DOHH2 (cell line): ENCODE data around the gene FBXL20.

Experiments
- H3F3A ChIP-seq: fragments of 200-600 bp; sonication (generic), shearing (Covaris generic); 2 replicates; pipeline ENCODE4 v1.6.0; 2016; ENCODE audit warnings: antibody characterized with exemption, mild to moderate bottlenecking; ENCODE audit not compliant: control insufficient read depth, insufficient read depth
- H3K27ac ChIP-seq: fragments of 200-600 bp; sonication (generic); 2 replicates; pipeline ENCODE4 v1.5.1; 2014; ENCODE audit warnings: low read depth, mild to moderate bottlenecking, low read length, moderate library complexity
- H3K27me3 ChIP-seq: fragments of 200-600 bp; sonication (generic); 2 replicates; pipeline ENCODE4 v1.6.1; 2014; ENCODE audit warnings: mild to moderate bottlenecking, low read length, mixed read lengths; ENCODE audit not compliant: control insufficient read depth
- H3K36me3 ChIP-seq: fragments of 200-600 bp; sonication (generic); 2 replicates; pipeline ENCODE4 v1.6.1; 2014; ENCODE audit warnings: mild to moderate bottlenecking, low read length, moderate library complexity, mixed read lengths; ENCODE audit not compliant: control insufficient read depth
- H3K4me1 ChIP-seq: fragments of 200-600 bp; sonication (generic); 2 replicates; pipeline ENCODE4 v1.6.1; 2014; ENCODE audit warnings: mild to moderate bottlenecking, low read length, mixed read lengths; ENCODE audit not compliant: control insufficient read depth
- H3K4me2 ChIP-seq: fragments of 200-600 bp; sonication (generic); 2 replicates; pipeline ENCODE4 v1.6.0; 2014; ENCODE audit warnings: mild to moderate bottlenecking, low read length, moderate library complexity
- H3K4me3 ChIP-seq: fragments of 200-600 bp; sonication (generic); 2 replicates; pipeline ENCODE4 v1.5.1; 2014; ENCODE audit warnings: mild to moderate bottlenecking, low read length, mixed read lengths
- H3K79me2 ChIP-seq: fragments of 200-600 bp; sonication (generic); 2 replicates; pipeline ENCODE4 v1.6.1; 2014; ENCODE audit warnings: mild to moderate bottlenecking, low read length, mixed read lengths; ENCODE audit not compliant: control insufficient read depth
- H3K9me2 ChIP-seq: fragments of 200-600 bp; sonication (generic); replicated peaks from 2 replicates; pipeline ENCODE4 v1.6.1; 2014; ENCODE audit warnings: mild to moderate bottlenecking, low read length, mixed read lengths; ENCODE audit not compliant: control insufficient read depth
- H3K9me3 ChIP-seq: fragments of 200-600 bp; sonication (generic); 2 replicates; pipeline ENCODE4 v1.6.1; 2014; ENCODE audit warnings: antibody characterized with exemption, low read length, mixed read lengths; ENCODE audit not compliant: control insufficient read depth, insufficient read depth
- H4K20me1 ChIP-seq: fragments of 200-600 bp; sonication (generic); 2 replicates; pipeline ENCODE4 v1.6.0; 2014; ENCODE audit warnings: low read depth, mild to moderate bottlenecking, antibody characterized with exemption, low read length, moderate library complexity; ENCODE audit not compliant: control insufficient read depth, insufficient read depth
- CTCF ChIP-seq: fragments of 200-600 bp; sonication (generic); IDR thresholded peaks from one replicate; pipeline ENCODE4 v1.5.1; 2014; ENCODE audit warnings: antibody characterized with exemption, mild to moderate bottlenecking, low read depth, low read length; ENCODE audit not compliant: poor library complexity, severe bottlenecking
- EZH2phosphoT487 ChIP-seq: fragments of 200-600 bp; sonication (generic); IDR thresholded peaks from 2 replicates; pipeline ENCODE4 v1.6.1; 2017; ENCODE audit warnings: borderline replicate concordance, mild to moderate bottlenecking, antibody characterized with exemption, low read length, moderate library complexity, mixed read lengths

Gene FBXL20

DNA sequence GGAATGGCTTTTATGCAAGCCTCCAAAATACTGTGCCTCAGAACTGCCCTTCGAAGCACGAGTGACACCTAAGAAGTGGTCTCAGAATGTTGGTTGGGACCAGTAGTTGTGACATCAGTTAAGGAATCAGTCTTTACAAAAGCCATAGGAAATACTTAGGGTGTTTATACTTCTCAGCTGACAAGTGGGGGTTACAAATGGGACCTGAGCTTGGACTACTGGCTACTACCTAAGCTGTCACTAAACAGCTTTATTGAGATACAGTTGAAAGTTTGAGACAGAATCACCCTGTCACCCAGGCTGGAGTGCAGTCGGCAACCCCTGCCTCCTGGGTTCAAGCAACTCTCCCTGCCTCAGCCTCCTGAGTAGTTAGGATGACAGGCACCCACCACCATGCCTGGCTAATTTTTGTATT, 196.3 kb downstream of the FBXL20 start:
- TF ChIP-seq EZH2phosphoT487, result no peak
- no peak for TF ChIP-seq CTCF
- Histone ChIP-seq H3K27me3 (no peaks in the 10 kb centered on the region), H3F3A (peaks cover 71% of the 10 kb centered on the region), H3K4me3 (no peak overlapping the region), H4K20me1 (peaks cover 8% of the 10 kb centered on the region; the same call in 1 of the 2 replicates), H3K79me2 (peaks cover 28% of the 10 kb centered on the region), H3K9me2 (no peaks in the 10 kb centered on the region), H3K4me1 (peaks cover 78% of the 10 kb centered on the region), H3K36me3 (peaks cover 51% of the 10 kb centered on the region), H3K9me3 (no peaks in the 10 kb centered on the region), H3K4me2 (no peak overlapping the region), H3K27ac (peak overlapping the region; percentile 31; the same call in 1 of the 2 replicates)

DNA sequence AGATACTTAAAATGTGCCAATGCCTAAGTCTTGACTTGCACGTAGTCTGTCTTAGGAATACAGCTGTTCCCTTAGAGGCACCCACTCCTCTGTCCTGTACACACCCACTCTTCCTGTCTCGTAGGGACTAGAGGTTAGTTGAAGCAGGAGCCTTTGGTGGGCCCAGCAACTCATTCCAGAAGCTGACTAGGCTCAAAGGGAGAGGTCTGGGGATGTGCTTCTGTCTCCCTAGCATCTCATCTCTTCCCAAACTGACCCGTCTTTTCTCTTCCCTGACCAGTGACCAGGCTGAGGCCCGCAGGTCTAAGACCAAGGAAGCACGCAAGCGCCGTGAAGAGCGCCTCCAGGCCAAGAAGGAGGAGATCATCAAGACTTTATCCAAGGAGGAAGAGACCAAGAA, 197.2 kb downstream of the FBXL20 start:
- Histone ChIP-seq H4K20me1 (peaks cover 8% of the 10 kb centered on the region; the same call in 1 of the 2 replicates), H3K4me3 (no peak overlapping the region), H3F3A (peaks cover 72% of the 10 kb centered on the region), H3K4me2 (peak overlapping the region; percentile 11; the same call in 1 of the 2 replicates), H3K9me2 (no peaks in the 10 kb centered on the region), H3K27me3 (no peaks in the 10 kb centered on the region), H3K79me2 (peaks cover 30% of the 10 kb centered on the region), H3K9me3 (no peaks in the 10 kb centered on the region), H3K4me1 (peaks cover 73% of the 10 kb centered on the region), H3K36me3 (peaks cover 51% of the 10 kb centered on the region), H3K27ac (peak overlapping the region; percentile 31; the same call in 1 of the 2 replicates)
- no peak for TF ChIP-seq CTCF
- no peak for TF ChIP-seq EZH2phosphoT487
